ENCODE measurements around the gene NLRX1.

The NLRX1 gene

DNA sequence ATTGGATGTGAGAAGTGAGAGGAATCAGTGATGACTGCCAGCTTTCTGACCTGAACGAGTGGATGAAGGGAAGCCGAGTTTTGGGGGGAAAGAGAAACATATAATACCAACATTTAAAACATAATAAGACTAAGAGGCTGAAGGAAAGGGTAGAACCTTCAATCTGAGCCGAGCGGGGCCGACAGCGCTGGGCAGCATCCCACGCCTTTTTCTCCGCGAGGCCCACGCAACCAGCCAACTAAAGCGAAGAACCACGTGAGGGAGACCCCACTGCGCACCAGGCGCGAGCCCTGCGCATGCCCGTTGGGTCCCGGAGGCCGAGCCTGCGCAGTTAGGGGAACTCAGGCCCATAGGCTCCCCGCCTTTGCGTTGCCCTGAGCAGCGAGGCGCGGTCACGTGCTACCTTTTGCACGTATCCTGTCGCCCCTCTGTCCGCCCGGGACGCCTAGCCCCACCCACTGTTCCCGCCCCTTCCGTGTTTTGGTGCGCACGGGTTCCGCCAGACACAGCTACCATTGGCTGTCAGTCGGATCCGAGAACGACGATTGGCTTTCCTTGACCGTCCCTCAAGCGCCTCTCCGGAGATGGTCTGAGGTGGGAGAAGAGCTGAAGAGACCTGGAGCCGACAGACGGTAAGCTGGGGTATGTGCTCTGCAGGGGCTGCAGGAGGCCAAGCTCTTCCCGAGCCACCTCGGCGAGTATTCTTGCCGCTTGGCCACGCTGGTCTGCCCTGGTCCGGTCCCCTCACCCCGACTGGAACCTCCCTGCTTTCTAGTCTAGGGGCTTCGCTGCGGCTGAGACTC, 47.3 kb upstream of the NLRX1 start, which contains the start of gene HINFP:
Gene HINFP, plus strand, starts transcription at position 573 of the 803 bp plus-strand sequence. CDS start 5,365 bp downstream, outside the sequence.
- WGBS, 2 donors (ENCODE audit: extremely low coverage in 2 of 2, insufficient read length in 2 of 2, insufficient replicate concordance in 1 of 2), result no CpG with 5 or more reads among the region's 54 CpGs

DNA sequence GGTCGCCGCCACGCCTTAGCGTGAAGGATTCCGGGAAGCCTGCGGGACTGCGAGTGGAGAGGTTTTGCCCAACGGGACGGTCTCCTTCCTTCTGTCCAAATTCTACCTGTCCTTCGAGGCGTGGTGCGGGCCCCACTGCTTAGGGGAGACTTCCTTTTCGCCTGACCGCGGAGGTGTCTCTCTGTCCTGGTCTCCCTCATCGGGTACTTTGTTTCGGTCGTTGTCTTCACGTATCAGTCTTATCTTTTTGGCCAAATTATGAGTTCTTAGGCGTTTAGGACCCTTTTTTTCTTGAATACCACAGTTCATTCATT, 46.8 kb upstream of the NLRX1 start:
- Histone ChIP-seq H3K9ac (ENCODE audit: low read depth, low read length, poor library complexity) (peak overlapping the region; percentile 98), H4K91ac (ENCODE audit: low read depth, low read length, poor library complexity) (no peak overlapping the region), H3K27ac (replicated peaks; ENCODE audit: low read length) (no peak overlapping the region), H4K8ac (ENCODE audit: low read depth, low read length) (no peak overlapping the region), H2BK120ac (ENCODE audit: low read depth, low read length) (no peak overlapping the region), H3K4me1 (ENCODE audit: control insufficient read depth in 2 of 2, insufficient read depth in 1 of 2, low read depth in 1 of 2, low read length in 2 of 2) (peaks cover 5 to 15% of the 10 kb centered on the region in 2 donors), H3K4me2 (ENCODE audit: insufficient read depth, low read length, poor library complexity, severe bottlenecking) (peak overlapping the region; percentile 77), H2AK5ac (ENCODE audit: low read depth, low read length) (no peak overlapping the region), H3K4me3 (ENCODE audit: low read length in 2 of 2) (peak overlapping the region; percentile 63 to 91), H3K18ac (ENCODE audit: low read length) (no peak overlapping the region), H3K9me3 (replicated peaks in 1 of 2; ENCODE audit: control insufficient read depth in 2 of 2, insufficient read depth in 1 of 2, low read depth in 1 of 2, low read length in 2 of 2) (no peaks in the 10 kb centered on the region), H3K4ac (ENCODE audit: low read length) (no peak overlapping the region), H3K14ac (ENCODE audit: low read length) (no peak overlapping the region), H2BK12ac (ENCODE audit: low read length) (no peak overlapping the region), H3K27me3 (ENCODE audit: control insufficient read depth in 3 of 3, insufficient read depth in 3 of 3, low read depth in 1 of 3, low read length in 3 of 3) (no peaks in the 10 kb centered on the region), H2BK5ac (ENCODE audit: low read length) (no peak overlapping the region), H3K23ac (ENCODE audit: low read depth, low read length, poor library complexity) (peak overlapping the region; percentile 28), H3K36me3 (replicated peaks in 1 of 2; ENCODE audit: control insufficient read depth in 2 of 2, insufficient read depth in 2 of 2, low read length in 2 of 2) (peaks cover 4 to 26% of the 10 kb centered on the region in 2 donors), H2AFZ (ENCODE audit: low read length) (peak overlapping the region; percentile 86), H2BK15ac (ENCODE audit: low read length) (no peak overlapping the region), H3K79me1 (ENCODE audit: low read depth, low read length) (peaks cover 6% of the 10 kb centered on the region)
- no peak for DNase-seq (ENCODE audit: low spot score)
- WGBS, 2 donors (ENCODE audit: extremely low coverage in 2 of 2, insufficient read length in 2 of 2, insufficient replicate concordance in 1 of 2), result no CpG with 5 or more reads among the region's 20 CpGs

More for the DNA sequence above, 47.3 kb upstream of the NLRX1 start, which contains the start of gene HINFP:
- peak within 1 kb of the TSS; percentile 90 for H3K18ac ChIP-seq (ENCODE audit: low read length)
- H2AK5ac ChIP-seq (ENCODE audit: low read depth, low read length), result no peak within 1 kb of the TSS
- peaks cover 6% of the 10 kb centered on the region for H3K79me1 ChIP-seq (ENCODE audit: low read depth, low read length)
- no peak within 1 kb of the TSS for H4K91ac ChIP-seq (ENCODE audit: low read depth, low read length, poor library complexity)
- peak within 1 kb of the TSS; percentile 86 for H2AFZ ChIP-seq (ENCODE audit: low read length)
- H3K36me3 ChIP-seq (replicated peaks in 1 of 2; ENCODE audit: control insufficient read depth in 2 of 2, insufficient read depth in 2 of 2, low read length in 2 of 2), result peaks cover 4 to 20% of the 10 kb centered on the region in 2 donors
- H3K27me3 ChIP-seq (ENCODE audit: control insufficient read depth in 3 of 3, insufficient read depth in 3 of 3, low read depth in 1 of 3, low read length in 3 of 3), result no peaks in the 10 kb centered on the region
- H2BK15ac ChIP-seq (ENCODE audit: low read length), result no peak within 1 kb of the TSS
- H3K4me2 ChIP-seq (ENCODE audit: insufficient read depth, low read length, poor library complexity, severe bottlenecking), result peak within 1 kb of the TSS; percentile 77
- peak within 1 kb of the TSS; percentile 28 for H3K23ac ChIP-seq (ENCODE audit: low read depth, low read length, poor library complexity)
- no peak within 1 kb of the TSS for H2BK120ac ChIP-seq (ENCODE audit: low read depth, low read length)
- peak; percentile 98 for DNase-seq (ENCODE audit: low spot score)
- H3K9ac ChIP-seq (ENCODE audit: low read depth, low read length, poor library complexity), result peak within 1 kb of the TSS; percentile 98
- H3K27ac ChIP-seq (replicated peaks; ENCODE audit: low read length), result no peak within 1 kb of the TSS
- no peak within 1 kb of the TSS for H4K8ac ChIP-seq (ENCODE audit: low read depth, low read length)
- no peaks in the 10 kb centered on the region for H3K9me3 ChIP-seq (replicated peaks in 1 of 2; ENCODE audit: control insufficient read depth in 2 of 2, insufficient read depth in 1 of 2, low read depth in 1 of 2, low read length in 2 of 2)
- H2BK12ac ChIP-seq (ENCODE audit: low read length), result no peak within 1 kb of the TSS
- H3K4me3 ChIP-seq (ENCODE audit: low read length in 2 of 2), result peak within 1 kb of the TSS; percentile 63 to 91
- H3K4ac ChIP-seq (ENCODE audit: low read length), result no peak within 1 kb of the TSS
- H3K4me1 ChIP-seq (ENCODE audit: control insufficient read depth in 2 of 2, insufficient read depth in 1 of 2, low read depth in 1 of 2, low read length in 2 of 2), result peaks cover 5 to 15% of the 10 kb centered on the region in 2 donors
- no peak within 1 kb of the TSS for H3K14ac ChIP-seq (ENCODE audit: low read length)
- H2BK5ac ChIP-seq (ENCODE audit: low read length), result no peak within 1 kb of the TSS

DNA sequence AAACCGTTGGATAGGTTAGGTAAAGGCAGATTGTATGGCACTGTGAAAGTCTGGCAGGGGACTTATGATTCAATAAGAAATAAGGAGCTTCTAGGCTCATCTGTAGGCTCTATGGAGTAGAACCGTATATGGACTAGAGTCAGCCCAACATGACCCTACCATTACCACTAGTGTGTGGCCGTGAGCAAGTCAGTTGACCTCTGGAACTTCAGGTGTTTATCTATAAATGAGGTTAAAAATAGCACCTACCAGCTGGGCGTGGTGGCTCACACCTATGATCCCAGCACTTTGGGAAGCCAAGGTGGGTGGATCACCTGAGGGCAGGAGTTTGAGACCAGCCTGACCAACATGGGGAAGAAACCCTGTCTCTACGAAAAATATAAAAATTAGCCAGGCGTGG, 42.7 kb upstream of the NLRX1 start:
- Histone ChIP-seq H2BK12ac (ENCODE audit: low read length) (no peak overlapping the region), H4K91ac (ENCODE audit: low read depth, low read length, poor library complexity) (no peak overlapping the region), H3K4ac (ENCODE audit: low read length) (no peak overlapping the region), H3K27me3 (ENCODE audit: control insufficient read depth in 3 of 3, insufficient read depth in 3 of 3, low read depth in 1 of 3, low read length in 3 of 3) (no peaks in the 10 kb centered on the region), H2BK120ac (ENCODE audit: low read depth, low read length) (no peak overlapping the region), H3K18ac (ENCODE audit: low read length) (no peak overlapping the region), H2AFZ (ENCODE audit: low read length) (no peak overlapping the region), H3K27ac (replicated peaks; ENCODE audit: low read length) (no peak overlapping the region), H3K4me1 (ENCODE audit: control insufficient read depth in 2 of 2, insufficient read depth in 1 of 2, low read depth in 1 of 2, low read length in 2 of 2) (peaks cover 6 to 9% of the 10 kb centered on the region in 2 donors), H2BK15ac (ENCODE audit: low read length) (no peak overlapping the region), H2AK5ac (ENCODE audit: low read depth, low read length) (no peak overlapping the region), H3K9ac (ENCODE audit: low read depth, low read length, poor library complexity) (no peak overlapping the region), H3K79me1 (ENCODE audit: low read depth, low read length) (peaks cover 6% of the 10 kb centered on the region), H3K23ac (ENCODE audit: low read depth, low read length, poor library complexity) (no peak overlapping the region), H2BK5ac (ENCODE audit: low read length) (no peak overlapping the region), H3K9me3 (replicated peaks in 1 of 2; ENCODE audit: control insufficient read depth in 2 of 2, insufficient read depth in 1 of 2, low read depth in 1 of 2, low read length in 2 of 2) (no peaks in the 10 kb centered on the region), H3K4me3 (ENCODE audit: low read length in 2 of 2) (no peak overlapping the region), H3K4me2 (ENCODE audit: insufficient read depth, low read length, poor library complexity, severe bottlenecking) (no peak overlapping the region), H3K36me3 (replicated peaks in 1 of 2; ENCODE audit: control insufficient read depth in 2 of 2, insufficient read depth in 2 of 2, low read length in 2 of 2) (peaks cover 13 to 56% of the 10 kb centered on the region in 2 donors), H3K14ac (ENCODE audit: low read length) (no peak overlapping the region), H4K8ac (ENCODE audit: low read depth, low read length) (no peak overlapping the region)
- WGBS, 2 donors (ENCODE audit: extremely low coverage in 2 of 2, insufficient read length in 2 of 2, insufficient replicate concordance in 1 of 2), result no CpG with 5 or more reads among the region's 6 CpGs
- no peak for DNase-seq (ENCODE audit: low spot score)

DNA sequence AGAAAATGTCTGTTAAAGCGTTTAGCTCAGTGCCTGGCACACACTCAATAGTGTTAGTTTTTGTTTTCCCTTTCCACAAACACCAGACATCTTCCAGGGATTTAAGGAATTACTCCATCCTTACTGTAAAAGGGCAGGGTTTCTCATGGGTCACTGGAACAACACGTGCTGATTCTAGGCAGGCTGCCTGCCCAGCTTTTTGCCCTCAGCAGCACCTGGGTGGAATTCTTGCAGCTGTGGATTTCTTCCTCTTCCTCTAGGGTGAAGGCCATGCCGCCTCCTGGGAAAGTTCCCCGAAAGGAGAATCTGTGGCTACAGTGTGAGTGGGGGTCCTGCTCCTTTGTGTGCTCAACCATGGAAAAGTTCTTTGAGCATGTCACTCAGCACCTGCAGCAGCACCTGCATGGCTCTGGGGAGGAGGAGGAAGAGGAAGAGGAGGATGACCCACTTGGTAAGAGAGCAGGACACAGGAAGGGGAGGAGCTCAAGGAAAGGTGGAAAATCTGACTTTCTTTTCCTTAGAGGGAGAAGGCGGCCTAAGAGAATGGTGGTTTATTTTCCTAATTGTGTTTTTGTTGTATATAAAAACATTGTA, 41.8 kb upstream of the NLRX1 start:
- Histone ChIP-seq H2AK5ac (ENCODE audit: low read depth, low read length) (no peak overlapping the region), H2BK120ac (ENCODE audit: low read depth, low read length) (no peak overlapping the region), H3K4me1 (ENCODE audit: control insufficient read depth in 2 of 2, insufficient read depth in 1 of 2, low read depth in 1 of 2, low read length in 2 of 2) (peaks cover 6 to 9% of the 10 kb centered on the region in 2 donors), H3K27me3 (ENCODE audit: control insufficient read depth in 3 of 3, insufficient read depth in 3 of 3, low read depth in 1 of 3, low read length in 3 of 3) (no peaks in the 10 kb centered on the region), H2BK5ac (ENCODE audit: low read length) (no peak overlapping the region), H3K36me3 (replicated peaks in 1 of 2; ENCODE audit: control insufficient read depth in 2 of 2, insufficient read depth in 2 of 2, low read length in 2 of 2) (peaks cover 17 to 66% of the 10 kb centered on the region in 2 donors), H3K18ac (ENCODE audit: low read length) (no peak overlapping the region), H3K9ac (ENCODE audit: low read depth, low read length, poor library complexity) (no peak overlapping the region), H3K23ac (ENCODE audit: low read depth, low read length, poor library complexity) (no peak overlapping the region), H3K27ac (replicated peaks; ENCODE audit: low read length) (no peak overlapping the region), H3K79me1 (ENCODE audit: low read depth, low read length) (peaks cover 6% of the 10 kb centered on the region), H4K8ac (ENCODE audit: low read depth, low read length) (no peak overlapping the region), H3K4me3 (ENCODE audit: low read length in 2 of 2) (no peak overlapping the region), H3K4ac (ENCODE audit: low read length) (no peak overlapping the region), H3K4me2 (ENCODE audit: insufficient read depth, low read length, poor library complexity, severe bottlenecking) (no peak overlapping the region), H3K9me3 (replicated peaks in 1 of 2; ENCODE audit: control insufficient read depth in 2 of 2, insufficient read depth in 1 of 2, low read depth in 1 of 2, low read length in 2 of 2) (no peaks in the 10 kb centered on the region), H3K14ac (ENCODE audit: low read length) (no peak overlapping the region), H2AFZ (ENCODE audit: low read length) (no peak overlapping the region), H2BK15ac (ENCODE audit: low read length) (no peak overlapping the region), H4K91ac (ENCODE audit: low read depth, low read length, poor library complexity) (no peak overlapping the region), H2BK12ac (ENCODE audit: low read length) (no peak overlapping the region)
- no peak for DNase-seq (ENCODE audit: low spot score)
- WGBS, 2 donors (ENCODE audit: extremely low coverage in 2 of 2, insufficient read length in 2 of 2, insufficient replicate concordance in 1 of 2), result no CpG with 5 or more reads among the region's 5 CpGs
